ENCODE data around the gene PTPRD.

Gene PTPRD

GRCh38 chr9:8637626-8638025, 1975.2 kb downstream of the PTPRD start:
- Histone ChIP-seq H3F3A (ENCODE audit: insufficient read depth) (no peaks in the 10 kb centered on the region), H3K4me3 (ENCODE audit: insufficient read depth, low read length, poor library complexity, severe bottlenecking) (no peak overlapping the region), H3K27ac (ENCODE audit: low read depth, low read length) (no peak overlapping the region), H3K36me3 (ENCODE audit: low read length) (no peaks in the 10 kb centered on the region), H3K4me2 (ENCODE audit: low read depth, low read length, poor library complexity, severe bottlenecking) (no peak overlapping the region), H4K20me1 (ENCODE audit: low read depth, low read length) (no peaks in the 10 kb centered on the region), H3K79me2 (ENCODE audit: insufficient read depth, low read length) (no peaks in the 10 kb centered on the region), H2AFZ (ENCODE audit: low read depth, low read length, severe bottlenecking) (no peak overlapping the region), H3K27me3 (ENCODE audit: low read length) (no peaks in the 10 kb centered on the region), H3K9me3 (ENCODE audit: insufficient read depth, low read length) (no peaks in the 10 kb centered on the region), H3K9me2 (replicated peaks; ENCODE audit: insufficient read depth, low read length) (no peaks in the 10 kb centered on the region), H3K9ac (ENCODE audit: low read length) (no peak overlapping the region)
- TF ChIP-seq CTCF (IDR thresholded peaks at IDR 0.05; ENCODE audit: insufficient read depth, low read length, poor library complexity, severe bottlenecking) (no peak), EZH2phosphoT487 (conservative IDR thresholded peaks at IDR 0.05; ENCODE audit: low read length) (no peak)

- H3K27me3 ChIP-seq (ENCODE audit: low read length), result no peaks in the 10 kb centered on the region
- H3F3A ChIP-seq (ENCODE audit: insufficient read depth), result no peaks in the 10 kb centered on the region
- no peak overlapping the region for H3K9ac ChIP-seq (ENCODE audit: low read length)
- no peaks in the 10 kb centered on the region for H3K9me3 ChIP-seq (ENCODE audit: insufficient read depth, low read length)
- no peak overlapping the region for H3K4me3 ChIP-seq (ENCODE audit: insufficient read depth, low read length, poor library complexity, severe bottlenecking)
- TF ChIP-seq CTCF (IDR thresholded peaks at IDR 0.05; ENCODE audit: insufficient read depth, low read length, poor library complexity, severe bottlenecking), result no peak
- TF ChIP-seq EZH2phosphoT487 (conservative IDR thresholded peaks at IDR 0.05; ENCODE audit: low read length), result no peak
- H3K79me2 ChIP-seq (ENCODE audit: insufficient read depth, low read length), result no peaks in the 10 kb centered on the region
- no peak overlapping the region for H2AFZ ChIP-seq (ENCODE audit: low read depth, low read length, severe bottlenecking)
- no peaks in the 10 kb centered on the region for H3K36me3 ChIP-seq (ENCODE audit: low read length)
- no peak overlapping the region for H3K27ac ChIP-seq (ENCODE audit: low read depth, low read length)
- no peaks in the 10 kb centered on the region for H4K20me1 ChIP-seq (ENCODE audit: low read depth, low read length)
- no peaks in the 10 kb centered on the region for H3K9me2 ChIP-seq (replicated peaks; ENCODE audit: insufficient read depth, low read length)
- H3K4me2 ChIP-seq (ENCODE audit: low read depth, low read length, poor library complexity, severe bottlenecking), result no peak overlapping the region
These were observed 1979.0 kb downstream of the PTPRD start for GRCh38 chr9:8633784-8634183.

GRCh38 chr9:8632493-8632892, 1980.3 kb downstream of the PTPRD start:
- H3K9me3 ChIP-seq (ENCODE audit: insufficient read depth, low read length), result no peaks in the 10 kb centered on the region
- H3K4me3 ChIP-seq (ENCODE audit: insufficient read depth, low read length, poor library complexity, severe bottlenecking), result no peak overlapping the region
- H3K9ac ChIP-seq (ENCODE audit: low read length), result no peak overlapping the region
- no peaks in the 10 kb centered on the region for H3K36me3 ChIP-seq (ENCODE audit: low read length)
- H3K9me2 ChIP-seq (replicated peaks; ENCODE audit: insufficient read depth, low read length), result no peaks in the 10 kb centered on the region
- H4K20me1 ChIP-seq (ENCODE audit: low read depth, low read length), result no peaks in the 10 kb centered on the region
- no peaks in the 10 kb centered on the region for H3K27me3 ChIP-seq (ENCODE audit: low read length)
- TF ChIP-seq CTCF (IDR thresholded peaks at IDR 0.05; ENCODE audit: insufficient read depth, low read length, poor library complexity, severe bottlenecking) (no peak), EZH2phosphoT487 (conservative IDR thresholded peaks at IDR 0.05; ENCODE audit: low read length) (no peak)
- no peaks in the 10 kb centered on the region for H3K79me2 ChIP-seq (ENCODE audit: insufficient read depth, low read length)
- H3K27ac ChIP-seq (ENCODE audit: low read depth, low read length), result no peak overlapping the region
- H2AFZ ChIP-seq (ENCODE audit: low read depth, low read length, severe bottlenecking), result no peak overlapping the region
- no peaks in the 10 kb centered on the region for H3F3A ChIP-seq (ENCODE audit: insufficient read depth)
- no peak overlapping the region for H3K4me2 ChIP-seq (ENCODE audit: low read depth, low read length, poor library complexity, severe bottlenecking)
